Neuronal stem cell (in vitro differentiated cells): ENCODE measurements around the gene MMP1.

Experiments
- DNase-seq: peaks from one replicate; pipeline ENCODE4 v3.0.0-alpha.2; 2013; ENCODE audit warnings: low spot score
- H2AFZ ChIP-seq: one replicate; pipeline ENCODE4 v1.6.1; 2013; ENCODE audit warnings: mild to moderate bottlenecking, low read length, inconsistent platforms
- H2AK5ac ChIP-seq: 2 replicates; pipeline ENCODE4 v1.6.1; 2013; ENCODE audit warnings: low read depth, mild to moderate bottlenecking, inconsistent platforms, low read length, moderate library complexity, mixed read lengths
- H2BK120ac ChIP-seq: 2 replicates; pipeline ENCODE4 v1.6.1; 2013; ENCODE audit warnings: low read depth, mild to moderate bottlenecking, inconsistent platforms, low read length, moderate library complexity, mixed read lengths
- H2BK12ac ChIP-seq: one replicate; pipeline ENCODE4 v1.6.1; 2013; ENCODE audit warnings: low read length, inconsistent platforms
- H2BK15ac ChIP-seq: 2 replicates; pipeline ENCODE4 v1.6.1; 2013; ENCODE audit warnings: mild to moderate bottlenecking, low read length, inconsistent platforms, mixed read lengths
- H2BK5ac ChIP-seq: one replicate; pipeline ENCODE4 v1.6.1; 2013; ENCODE audit warnings: inconsistent platforms, mild to moderate bottlenecking, low read length, moderate library complexity
- H3K14ac ChIP-seq: one replicate; pipeline ENCODE4 v1.6.1; 2013; ENCODE audit warnings: low read length, inconsistent platforms
- H3K18ac ChIP-seq: 2 replicates; pipeline ENCODE4 v1.6.1; 2013; ENCODE audit warnings: low read length, inconsistent platforms
- H3K23ac ChIP-seq: 2 replicates; pipeline ENCODE4 v1.6.1; 2013; ENCODE audit warnings: low read depth, mild to moderate bottlenecking, mixed read lengths, low read length, inconsistent platforms; ENCODE audit not compliant: poor library complexity
- H3K27ac ChIP-seq: replicated peaks from 3 replicates; pipeline ENCODE4 v1.5.1; 2013; ENCODE audit warnings: low read length, inconsistent platforms
- H3K27me3 ChIP-seq, 3 experiments: 2 replicates each; pipeline ENCODE4 v1.6.1; 2013; ENCODE audit warnings: low read length in 3 of 3, mild to moderate bottlenecking in 2 of 3, inconsistent platforms in 1 of 3, low read depth in 1 of 3, mixed read lengths in 1 of 3, moderate library complexity in 1 of 3; ENCODE audit not compliant: control insufficient read depth in 3 of 3, insufficient read depth in 3 of 3
- H3K36me3 ChIP-seq, 2 donors: replicated peaks in 1 of 2; 2 replicates each; pipeline ENCODE4 v1.6.1; 2013; ENCODE audit warnings: low read length in 2 of 2; ENCODE audit not compliant: control insufficient read depth in 2 of 2, insufficient read depth in 2 of 2
- H3K4ac ChIP-seq: 2 replicates; pipeline ENCODE4 v1.6.1; 2013; ENCODE audit warnings: inconsistent platforms, mild to moderate bottlenecking, low read length, moderate library complexity
- H3K4me1 ChIP-seq, 2 donors: 1 replicate in 1 of 2; 2 replicates in 1 of 2; pipeline ENCODE4 v1.6.1; 2013; ENCODE audit warnings: low read length in 2 of 2, low read depth in 1 of 2; ENCODE audit not compliant: control insufficient read depth in 2 of 2, insufficient read depth in 1 of 2
- H3K4me2 ChIP-seq: one replicate; pipeline ENCODE4 v1.6.1; 2013; ENCODE audit warnings: mild to moderate bottlenecking, low read length, inconsistent platforms; ENCODE audit not compliant: insufficient read depth, poor library complexity, severe bottlenecking
- H3K4me3 ChIP-seq, 2 donors: 2 replicates each; pipeline ENCODE4 v1.5.1; 2013; ENCODE audit warnings: low read length in 2 of 2, mild to moderate bottlenecking in 2 of 2, inconsistent platforms in 1 of 2, moderate library complexity in 1 of 2
- H3K79me1 ChIP-seq: one replicate; pipeline ENCODE4 v1.6.1; 2013; ENCODE audit warnings: low read depth, mild to moderate bottlenecking, inconsistent platforms, low read length, moderate library complexity
- H3K9ac ChIP-seq: one replicate; pipeline ENCODE4 v1.6.1; 2013; ENCODE audit warnings: mild to moderate bottlenecking, low read depth, low read length, inconsistent platforms; ENCODE audit not compliant: poor library complexity
- H3K9me3 ChIP-seq, 2 donors: replicated peaks in 1 of 2; 2 replicates each; pipeline versions ENCODE3 to v1.6.1; 2013; ENCODE audit warnings: low read length in 2 of 2, mild to moderate bottlenecking in 2 of 2, inconsistent platforms in 1 of 2, low read depth in 1 of 2, mixed read lengths in 1 of 2, moderate library complexity in 1 of 2; ENCODE audit not compliant: control insufficient read depth in 2 of 2, insufficient read depth in 1 of 2
- H4K8ac ChIP-seq: one replicate; pipeline ENCODE4 v1.6.1; 2013; ENCODE audit warnings: low read depth, mild to moderate bottlenecking, inconsistent platforms, low read length, moderate library complexity
- H4K91ac ChIP-seq: one replicate; pipeline ENCODE4 v1.6.1; 2013; ENCODE audit warnings: low read length, low read depth, mild to moderate bottlenecking, inconsistent platforms; ENCODE audit not compliant: poor library complexity
- WGBS, 2 donors: extraction: QIAGEN DNeasy Blood & Tissue Kit; methylation state at CpG; one replicate each; pipeline ENCODE4 v1.1.7; 2013; ENCODE audit warnings: missing lambda C conversion rate in 2 of 2, mixed read lengths in 1 of 2; ENCODE audit not compliant: insufficient read length in 2 of 2, insufficient replicate concordance in 1 of 2; ENCODE audit errors: extremely low coverage in 2 of 2; 5-methylcytosine and 5-hydroxymethylcytosine counted together

MMP1 gene

DNA sequence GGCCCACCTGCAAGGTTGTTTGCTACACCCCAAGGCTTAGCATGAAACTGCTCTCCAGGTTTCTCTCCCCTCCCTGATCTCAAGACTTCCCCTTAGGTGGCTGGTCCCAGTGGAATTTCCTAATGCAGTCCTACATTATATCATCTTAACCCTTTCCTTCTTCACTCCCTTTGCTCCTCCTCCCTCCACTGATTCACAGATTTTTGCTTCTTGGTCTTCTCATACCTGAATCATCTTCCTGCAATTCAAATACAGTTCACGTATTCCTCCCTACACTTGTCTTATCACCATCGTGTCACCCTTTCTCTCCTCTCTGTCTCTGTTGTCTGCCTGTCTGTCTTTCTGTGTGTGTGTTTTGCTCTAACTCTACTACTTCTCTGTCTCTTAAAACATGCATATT lies 34.5 kb downstream of the MMP1 start:
- Histone ChIP-seq H3K4me3 (no peak overlapping the region), H3K9me3 (no peaks in the 10 kb centered on the region), H2BK15ac (no peak overlapping the region), H3K4ac (no peak overlapping the region), H3K9ac (no peak overlapping the region), H2AFZ (no peak overlapping the region), H4K8ac (no peak overlapping the region), H3K27me3 (no peaks in the 10 kb centered on the region), H3K18ac (no peak overlapping the region), H2AK5ac (no peak overlapping the region), H3K4me2 (no peak overlapping the region), H3K23ac (no peak overlapping the region), H3K79me1 (no peaks in the 10 kb centered on the region), H3K4me1 (peaks cover 0 to 7% of the 10 kb centered on the region in 2 donors), H3K36me3 (no peaks in the 10 kb centered on the region), H2BK5ac (no peak overlapping the region), H4K91ac (no peak overlapping the region), H2BK120ac (no peak overlapping the region), H2BK12ac (no peak overlapping the region), H3K27ac (no peak overlapping the region), H3K14ac (no peak overlapping the region)
- WGBS, 2 donors: no CpG with 5 or more reads among the region's 2 CpGs
- no peak for DNase-seq

- no CpG with 5 or more reads among the region's 2 CpGs for WGBS, 2 donors
- H2BK12ac ChIP-seq: no peak overlapping the region
- no peak overlapping the region for H3K9ac ChIP-seq
- H3K4ac ChIP-seq: no peak overlapping the region
- H3K4me1 ChIP-seq: peaks cover 0 to 7% of the 10 kb centered on the region in 2 donors
- H3K27ac ChIP-seq: no peak overlapping the region
- no peak overlapping the region for H4K8ac ChIP-seq
- no peak overlapping the region for H3K4me3 ChIP-seq
- H2AK5ac ChIP-seq: no peak overlapping the region
- H2AFZ ChIP-seq: no peak overlapping the region
- no peak overlapping the region for H4K91ac ChIP-seq
- no peak overlapping the region for H2BK5ac ChIP-seq
- H3K14ac ChIP-seq: no peak overlapping the region
- H3K36me3 ChIP-seq: no peaks in the 10 kb centered on the region
- H3K79me1 ChIP-seq: no peaks in the 10 kb centered on the region
- no peak overlapping the region for H2BK120ac ChIP-seq
- no peak overlapping the region for H3K4me2 ChIP-seq
- H3K27me3 ChIP-seq: no peaks in the 10 kb centered on the region
- no peaks in the 10 kb centered on the region for H3K9me3 ChIP-seq
- DNase-seq: no peak
- no peak overlapping the region for H3K23ac ChIP-seq
- no peak overlapping the region for H3K18ac ChIP-seq
- H2BK15ac ChIP-seq: no peak overlapping the region
Measured at GRCh38 chr11:102762361-102762767, 35.6 kb downstream of the MMP1 start.

DNA sequence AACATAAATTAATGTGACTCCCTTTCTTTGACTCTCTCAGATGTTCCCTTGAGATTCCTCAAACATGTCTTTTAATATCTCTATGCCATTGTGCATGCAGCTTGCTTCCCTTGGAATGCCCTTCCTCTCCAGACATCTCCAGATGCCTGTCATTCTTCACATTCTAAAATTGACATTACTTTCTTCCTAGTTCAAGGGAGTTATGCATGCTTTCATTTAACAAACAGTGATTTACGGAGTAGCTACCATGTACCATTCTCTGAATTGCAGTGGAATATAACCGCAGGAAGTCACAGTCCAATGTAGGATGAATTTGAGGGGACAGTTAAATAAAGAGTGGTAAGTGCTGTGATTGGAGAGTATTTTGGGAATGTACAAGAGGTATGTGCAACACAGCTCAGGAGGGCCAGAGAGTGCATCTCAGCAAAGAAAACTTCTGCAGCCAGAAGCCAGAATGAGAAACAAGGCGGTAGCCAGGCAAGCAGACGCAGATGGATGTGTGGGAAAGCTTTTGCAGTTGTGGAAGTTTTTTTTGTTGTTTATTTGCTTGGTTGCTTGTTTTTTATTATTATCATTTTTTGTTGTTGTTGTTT lies 36.2 kb downstream of the MMP1 start:
- Histone ChIP-seq H3K4me3 (no peak overlapping the region), H3K27me3 (no peaks in the 10 kb centered on the region), H4K8ac (no peak overlapping the region), H2AK5ac (no peak overlapping the region), H3K14ac (no peak overlapping the region), H2BK15ac (no peak overlapping the region), H4K91ac (no peak overlapping the region), H3K23ac (no peak overlapping the region), H2BK5ac (no peak overlapping the region), H3K79me1 (no peaks in the 10 kb centered on the region), H2BK120ac (no peak overlapping the region), H3K18ac (no peak overlapping the region), H3K9ac (no peak overlapping the region), H3K36me3 (no peaks in the 10 kb centered on the region), H3K9me3 (no peaks in the 10 kb centered on the region), H2AFZ (peak overlapping the region; percentile 1), H2BK12ac (no peak overlapping the region), H3K4me2 (no peak overlapping the region), H3K4me1 (peaks cover 0 to 7% of the 10 kb centered on the region in 2 donors), H3K27ac (no peak overlapping the region), H3K4ac (no peak overlapping the region)
- DNase-seq: peak; percentile 11
- no CpG with 5 or more reads among the region's 4 CpGs for WGBS, 2 donors

DNA sequence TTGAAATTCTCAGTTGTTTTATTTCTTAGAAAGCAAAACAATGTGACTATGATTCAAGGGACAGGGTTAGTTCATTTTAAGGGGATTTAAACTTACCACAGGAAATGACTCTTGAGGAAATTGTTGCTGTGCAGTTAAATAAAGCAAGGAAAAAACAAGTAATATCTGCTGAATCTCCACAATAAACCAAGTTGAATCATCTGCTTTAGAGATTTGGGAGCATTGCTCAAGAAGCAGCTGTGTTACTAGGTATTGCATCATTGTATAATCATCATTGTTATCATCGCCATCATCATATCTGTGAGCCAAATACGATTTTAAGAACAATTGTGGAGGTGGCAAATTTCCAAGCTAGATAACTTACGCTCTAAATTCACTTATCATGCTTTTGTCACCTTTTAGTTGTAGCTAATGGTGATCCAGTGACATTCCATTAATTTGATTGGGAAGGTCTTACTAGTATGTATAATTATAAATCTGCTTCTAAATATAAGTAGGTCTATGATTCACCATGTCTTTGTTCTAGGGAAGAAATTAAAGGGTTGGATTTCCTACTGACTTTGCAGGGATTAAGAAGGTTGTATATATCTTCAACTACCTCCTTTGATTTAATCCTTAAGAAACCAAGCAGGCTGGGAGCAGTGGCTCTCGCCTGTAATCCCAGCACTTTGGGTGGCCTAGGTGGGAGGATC lies 37.5 kb downstream of the MMP1 start:
- Histone ChIP-seq H3K27ac (no peak overlapping the region), H2BK120ac (no peak overlapping the region), H3K4ac (no peak overlapping the region), H3K36me3 (no peaks in the 10 kb centered on the region), H2BK12ac (no peak overlapping the region), H3K4me2 (no peak overlapping the region), H3K9me3 (no peaks in the 10 kb centered on the region), H2BK15ac (no peak overlapping the region), H2AK5ac (no peak overlapping the region), H4K91ac (no peak overlapping the region), H4K8ac (no peak overlapping the region), H3K14ac (no peak overlapping the region), H3K4me1 (peaks cover 0 to 7% of the 10 kb centered on the region in 2 donors), H3K4me3 (no peak overlapping the region), H3K23ac (no peak overlapping the region), H3K9ac (no peak overlapping the region), H2AFZ (no peak overlapping the region), H3K79me1 (no peaks in the 10 kb centered on the region), H2BK5ac (no peak overlapping the region), H3K27me3 (no peaks in the 10 kb centered on the region), H3K18ac (no peak overlapping the region)
- no peak for DNase-seq
- no CpG with 5 or more reads among the region's 4 CpGs for WGBS, 2 donors
